ENCODE results near the gene HSPA4L. TPM values are rescaled to one million over a fixed set of nuclear protein-coding genes. Genes with fewer than 3 reads are reported as not detected.

HSPA4L gene
- total RNA-seq = 5.8 and 9.3 TPM in 2 replicates

DNA sequence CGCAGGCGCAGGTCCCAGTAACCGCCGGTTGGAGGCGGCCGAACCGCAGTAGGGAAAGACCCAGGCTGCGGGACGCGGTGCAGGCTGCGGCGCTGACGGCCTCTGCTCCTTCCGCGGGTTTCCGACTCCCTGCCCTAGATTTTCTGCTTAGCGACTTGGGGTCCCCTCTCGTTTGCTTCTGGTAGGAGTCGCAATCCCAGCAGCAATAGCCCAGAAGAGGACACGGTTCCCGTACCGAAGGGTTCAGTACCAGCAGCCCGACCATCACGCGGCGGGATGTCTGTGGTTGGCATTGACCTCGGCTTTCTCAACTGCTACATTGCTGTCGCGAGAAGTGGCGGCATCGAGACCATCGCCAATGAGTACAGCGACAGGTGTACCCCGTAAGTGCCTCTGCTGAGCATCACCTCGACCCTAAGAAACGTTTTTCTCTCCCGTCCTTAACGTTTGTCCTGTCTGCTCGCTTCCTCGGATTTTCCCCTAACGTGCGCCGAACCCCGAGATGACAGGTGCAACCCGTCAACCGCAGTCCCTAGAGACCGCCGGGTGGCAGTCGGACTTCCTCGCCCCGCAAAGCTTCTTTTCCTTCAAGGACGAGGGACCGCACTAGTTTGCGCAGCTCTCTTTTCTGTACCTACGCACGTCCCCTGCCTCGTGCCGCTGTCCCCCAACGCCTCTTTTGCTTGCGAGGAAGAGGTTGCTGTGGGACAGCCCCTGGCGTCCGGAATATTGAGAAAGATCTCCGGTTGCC, at the start of gene HSPA4L:
Gene HSPA4L (plus strand): TSS at position 48 of the 751 bp plus-strand sequence. CDS start 229 bp downstream, at position 277.

DNA sequence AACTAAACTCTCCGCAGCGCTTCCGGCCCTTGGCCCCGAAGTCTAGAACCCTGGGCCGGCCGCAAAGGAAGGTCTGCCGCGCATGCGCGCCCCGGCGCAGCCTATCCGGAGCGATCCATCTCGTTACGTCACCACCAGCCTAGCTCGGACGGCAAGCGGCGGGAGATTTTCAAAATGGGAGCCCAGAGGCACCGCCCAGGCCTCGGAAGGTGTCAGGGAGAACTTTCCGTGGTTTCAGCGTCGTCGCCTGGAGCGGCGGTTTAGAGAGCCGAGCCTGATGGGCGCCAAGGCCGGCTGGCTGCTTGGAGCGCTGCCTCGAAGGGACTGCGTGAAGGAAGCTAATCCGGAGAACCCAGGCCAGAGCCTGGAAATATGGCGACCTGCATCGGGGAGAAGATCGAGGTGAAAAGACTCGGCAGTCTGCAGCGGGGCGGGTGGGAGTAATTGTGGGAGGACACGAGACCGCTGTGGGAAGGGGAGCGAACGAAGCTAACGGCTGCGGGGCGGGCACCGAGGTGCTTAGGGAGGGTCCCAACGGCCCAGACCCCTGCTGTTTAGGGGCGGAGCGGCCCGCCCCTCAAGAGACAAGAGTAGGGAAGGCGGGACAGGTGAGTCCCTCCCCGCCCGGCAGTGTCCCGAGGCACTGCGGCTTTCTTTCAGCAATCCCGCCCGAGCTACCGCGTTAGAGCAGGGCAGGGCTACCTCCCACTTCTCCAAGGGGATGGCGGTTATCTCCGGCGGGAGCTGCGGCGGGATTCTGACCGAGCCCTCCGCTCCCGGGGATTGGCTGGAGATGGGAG, 98.8 kb downstream of the HSPA4L start, which contains the start of gene PLK4:
Gene PLK4 (plus strand): TSS at position 131 of the 800 bp plus-strand sequence. CDS start 242 bp downstream, at position 373.

Other genes with a start within 250 kb of the HSPA4L start
- 4.1 and 5.5 TPM in 2 replicates for gene INTU, start 149.4 kb upstream of the HSPA4L start, total RNA-seq
- gene SLC25A31, start 51.9 kb upstream of the HSPA4L start, total RNA-seq = not detected in 2 replicates
- gene PLK4, start 98.6 kb downstream of the HSPA4L start, total RNA-seq = 1.0 and 3.5 TPM in 2 replicates
- 14.5 and 15.2 TPM in 2 replicates for gene MFSD8, start 182.9 kb downstream of the HSPA4L start, total RNA-seq
- gene ABHD18, start 183.1 kb downstream of the HSPA4L start, total RNA-seq = 3.2 and 3.8 TPM in 2 replicates

Data from bronchial smooth muscle cell (primary cell).